Mammary epithelial cell (primary cell): Measurements from ENCODE around the gene ANKRD33B.
"Not testable (repeated sequence)": the region's sequence is repeated elsewhere in the genome, so short reads cannot be mapped to it uniquely, and the experiment has no call there.

Source experiments
- EZH2 ChIP-seq: IDR thresholded peaks from 2 replicates; pipeline ENCODE4 v1.6.1; 2012; ENCODE audit warnings: low read length, inconsistent platforms, borderline replicate concordance
- TF ChIP-seq, protein P1 (sequence below), 2 donors: IDR thresholded peaks in 1 of 2; conservative IDR thresholded peaks in 1 of 2; 2 replicates each; pipeline ENCODE4 v1.5.1; 2011 to 2012; ENCODE audit warnings: inconsistent platforms in 2 of 2, low read length in 2 of 2, mild to moderate bottlenecking in 2 of 2, control low read depth in 1 of 2, low read depth in 1 of 2; ENCODE audit not compliant: insufficient read depth in 1 of 2; ENCODE audit errors: extremely low read depth in 1 of 2

- TF ChIP-seq, protein P1, sequence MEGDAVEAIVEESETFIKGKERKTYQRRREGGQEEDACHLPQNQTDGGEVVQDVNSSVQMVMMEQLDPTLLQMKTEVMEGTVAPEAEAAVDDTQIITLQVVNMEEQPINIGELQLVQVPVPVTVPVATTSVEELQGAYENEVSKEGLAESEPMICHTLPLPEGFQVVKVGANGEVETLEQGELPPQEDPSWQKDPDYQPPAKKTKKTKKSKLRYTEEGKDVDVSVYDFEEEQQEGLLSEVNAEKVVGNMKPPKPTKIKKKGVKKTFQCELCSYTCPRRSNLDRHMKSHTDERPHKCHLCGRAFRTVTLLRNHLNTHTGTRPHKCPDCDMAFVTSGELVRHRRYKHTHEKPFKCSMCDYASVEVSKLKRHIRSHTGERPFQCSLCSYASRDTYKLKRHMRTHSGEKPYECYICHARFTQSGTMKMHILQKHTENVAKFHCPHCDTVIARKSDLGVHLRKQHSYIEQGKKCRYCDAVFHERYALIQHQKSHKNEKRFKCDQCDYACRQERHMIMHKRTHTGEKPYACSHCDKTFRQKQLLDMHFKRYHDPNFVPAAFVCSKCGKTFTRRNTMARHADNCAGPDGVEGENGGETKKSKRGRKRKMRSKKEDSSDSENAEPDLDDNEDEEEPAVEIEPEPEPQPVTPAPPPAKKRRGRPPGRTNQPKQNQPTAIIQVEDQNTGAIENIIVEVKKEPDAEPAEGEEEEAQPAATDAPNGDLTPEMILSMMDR (conservative IDR thresholded peaks at IDR 0.05 in 1 of 2, IDR thresholded peaks at IDR 0.05 in 1 of 2; ENCODE audit: extremely low read depth in 1 of 2, insufficient read depth in 1 of 2, low read depth in 1 of 2, low read length in 2 of 2): not testable (repeated sequence)
- not testable (repeated sequence) for TF ChIP-seq EZH2
These were observed 100.4 kb downstream of the ANKRD33B start for GRCh38 chr5:10664180-10664769.
